Nephron (organoid): ENCODE results near the gene CCNB3.
A peak's percentile ranks its signal among the peaks of the same experiment; 100 is the strongest.

ENCODE experiments used
- H3K27ac Mint-ChIP-seq, 3 experiments: 2 replicates each; pipeline ENCODE4 v1.8.0; 2020; ENCODE audit warnings: mixed read lengths in 3 of 3, mild to moderate bottlenecking in 2 of 3, moderate library complexity in 1 of 3
- H3K27me3 Mint-ChIP-seq: 2 replicates; pipeline ENCODE4 v1.8.0; 2021; ENCODE audit warnings: low read depth, mild to moderate bottlenecking, moderate library complexity, mixed read lengths
- H3K36me3 Mint-ChIP-seq: 2 replicates; pipeline ENCODE4 v1.8.0; 2020; ENCODE audit warnings: low read depth, mixed read lengths
- H3K4me1 Mint-ChIP-seq: 2 replicates; pipeline ENCODE4 v1.8.0; 2020; ENCODE audit warnings: mixed read lengths
- H3K4me3 Mint-ChIP-seq, 3 experiments: 2 replicates each; pipeline ENCODE4 v1.8.0; 2020; ENCODE audit warnings: mild to moderate bottlenecking in 3 of 3, mixed read lengths in 3 of 3, moderate library complexity in 2 of 3
- H3K9me3 Mint-ChIP-seq: 2 replicates; pipeline ENCODE4 v1.8.0; 2020; ENCODE audit warnings: mixed read lengths
- CTCF ChIP-seq, 3 experiments: fragments of 200-600 bp; sonication (generic); IDR thresholded peaks; one replicate each; pipeline ENCODE4 v1.5.0; 2021; ENCODE audit warnings: antibody characterized with exemption in 3 of 3; ENCODE audit not compliant: unreplicated experiment in 3 of 3

The CCNB3 gene

DNA sequence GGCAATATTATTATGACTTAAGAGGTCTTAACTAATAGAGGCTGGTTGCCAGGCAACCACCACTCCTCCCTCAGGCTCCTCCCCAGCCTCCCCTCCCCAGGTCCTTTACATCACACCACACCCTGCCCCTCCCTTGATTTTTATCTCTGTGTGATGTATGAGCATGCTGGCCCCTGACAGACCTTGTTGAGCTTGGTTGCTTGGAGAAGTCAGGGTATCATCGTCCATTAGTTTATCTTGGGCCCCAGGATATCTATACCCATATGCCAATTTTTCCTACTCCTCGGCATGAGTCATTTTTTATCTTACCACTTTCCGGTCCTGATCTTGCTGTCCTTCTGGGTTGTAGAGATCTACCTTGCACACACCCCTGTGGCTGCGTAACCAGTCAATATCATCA, 6.2 kb upstream of the CCNB3 start:
- H3K27me3 Mint-ChIP-seq = no peaks in the 10 kb centered on the region
- TF ChIP-seq CTCF (IDR thresholded peaks at IDR 0.05; ENCODE audit: unreplicated experiment in 3 of 3) = no peak
- peaks cover 25% of the 10 kb centered on the region for H3K4me1 Mint-ChIP-seq
- H3K36me3 Mint-ChIP-seq = no peaks in the 10 kb centered on the region
- H3K9me3 Mint-ChIP-seq = no peaks in the 10 kb centered on the region
- H3K4me3 Mint-ChIP-seq = no peak overlapping the region
- no peak overlapping the region for H3K27ac Mint-ChIP-seq

GRCh38 chrX:50200907-50201306, 3.7 kb upstream of the CCNB3 start, which contains the start of gene AKAP4:
TSS of gene AKAP4 (minus strand) at chrX:50201007. CDS start at chrX:50200889, 118 bp downstream.
- no peaks in the 10 kb centered on the region for H3K27me3 Mint-ChIP-seq
- peaks cover 38% of the 10 kb centered on the region for H3K4me1 Mint-ChIP-seq
- no peaks in the 10 kb centered on the region for H3K36me3 Mint-ChIP-seq
- no peak for TF ChIP-seq CTCF (IDR thresholded peaks at IDR 0.05; ENCODE audit: unreplicated experiment in 3 of 3)
- no peaks in the 10 kb centered on the region for H3K9me3 Mint-ChIP-seq
- H3K4me3 Mint-ChIP-seq = peak within 1 kb of the TSS in 1 of 3 experiments; percentile 48
- peak within 1 kb of the TSS; percentile 6 to 29 (median 28) for H3K27ac Mint-ChIP-seq

- peak overlapping the region; percentile 6 to 47 (median 29) for H3K27ac Mint-ChIP-seq
- TF ChIP-seq CTCF (IDR thresholded peaks at IDR 0.05; ENCODE audit: unreplicated experiment in 3 of 3) = no peak
- H3K9me3 Mint-ChIP-seq = no peaks in the 10 kb centered on the region
- no peaks in the 10 kb centered on the region for H3K27me3 Mint-ChIP-seq
- no peak overlapping the region for H3K4me3 Mint-ChIP-seq
- H3K36me3 Mint-ChIP-seq = no peaks in the 10 kb centered on the region
- peaks cover 38% of the 10 kb centered on the region for H3K4me1 Mint-ChIP-seq
Measured at GRCh38 chrX:50202539-50202938, 2.0 kb upstream of the CCNB3 start.

GRCh38 chrX:50206753-50207152, 2.2 kb downstream of the CCNB3 start:
- no peaks in the 10 kb centered on the region for H3K36me3 Mint-ChIP-seq

GRCh38 chrX:50211510-50211909, 6.9 kb downstream of the CCNB3 start:
- Mint-ChIP-seq H3K4me3 (no peak overlapping the region), H3K4me1 (no peaks in the 10 kb centered on the region), H3K36me3 (no peaks in the 10 kb centered on the region), H3K27me3 (no peaks in the 10 kb centered on the region), H3K9me3 (peaks cover 2% of the 10 kb centered on the region), H3K27ac (no peak overlapping the region)
- peak in 1 of 3 experiments; percentile 11 for TF ChIP-seq CTCF (IDR thresholded peaks at IDR 0.05; ENCODE audit: unreplicated experiment in 3 of 3)

More at GRCh38 chrX:50206753-50207152, 2.2 kb downstream of the CCNB3 start:
- Mint-ChIP-seq H3K9me3 (no peaks in the 10 kb centered on the region), H3K4me3 (no peak overlapping the region), H3K27me3 (no peaks in the 10 kb centered on the region), H3K4me1 (peaks cover 23% of the 10 kb centered on the region), H3K27ac (no peak overlapping the region)
- TF ChIP-seq CTCF (IDR thresholded peaks at IDR 0.05; ENCODE audit: unreplicated experiment in 3 of 3) = no peak

DNA sequence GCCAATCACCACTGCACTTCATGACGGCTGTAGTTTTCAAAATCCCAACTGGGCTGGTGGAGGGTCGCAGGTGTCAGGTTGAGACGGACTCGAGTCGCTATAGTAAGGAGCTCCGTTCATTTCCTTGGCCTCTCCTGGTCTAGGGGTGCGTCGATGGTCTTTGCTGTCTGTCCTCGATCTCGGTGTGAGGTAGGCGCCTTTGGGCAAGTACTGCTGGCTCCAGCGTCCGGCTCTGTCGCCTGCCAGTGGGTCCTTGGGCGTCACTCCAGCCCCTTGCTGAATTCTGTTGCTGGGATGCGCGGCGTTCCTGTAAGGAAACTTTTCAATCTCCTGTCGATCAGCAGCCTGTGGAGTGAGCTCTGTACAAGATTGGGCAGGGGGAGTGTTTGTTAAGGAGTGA, 76.7 kb downstream of the CCNB3 start:
- H3K36me3 Mint-ChIP-seq = no peaks in the 10 kb centered on the region
- no peak overlapping the region for H3K27ac Mint-ChIP-seq
- H3K9me3 Mint-ChIP-seq = peaks cover 8% of the 10 kb centered on the region
- H3K4me3 Mint-ChIP-seq = no peak overlapping the region
- H3K4me1 Mint-ChIP-seq = no peaks in the 10 kb centered on the region
- peaks cover 3% of the 10 kb centered on the region for H3K27me3 Mint-ChIP-seq
- no peak for TF ChIP-seq CTCF (IDR thresholded peaks at IDR 0.05; ENCODE audit: unreplicated experiment in 3 of 3)
